ENCODE measurements around the gene KRT78.

KRT78 gene

GRCh38 chr12:52814710-52815155 lies 34.1 kb downstream of the KRT78 start:
- Mint-ChIP-seq H3K4me1 (peaks cover 13% of the 10 kb centered on the region), H3K4me3 (no peak overlapping the region), H3K27ac (ENCODE audit: low read depth) (no peak overlapping the region), H3K27me3 (peaks cover 28% of the 10 kb centered on the region), H3K9me3 (no peaks in the 10 kb centered on the region), H3K36me3 (ENCODE audit: insufficient read depth) (no peaks in the 10 kb centered on the region)
- ATAC-seq (replicated peaks; ENCODE audit: extremely low read depth, poor library complexity, severe bottlenecking): no peak
- DNase-seq (ENCODE audit: low spot score in 2 of 2): no peak

DNA sequence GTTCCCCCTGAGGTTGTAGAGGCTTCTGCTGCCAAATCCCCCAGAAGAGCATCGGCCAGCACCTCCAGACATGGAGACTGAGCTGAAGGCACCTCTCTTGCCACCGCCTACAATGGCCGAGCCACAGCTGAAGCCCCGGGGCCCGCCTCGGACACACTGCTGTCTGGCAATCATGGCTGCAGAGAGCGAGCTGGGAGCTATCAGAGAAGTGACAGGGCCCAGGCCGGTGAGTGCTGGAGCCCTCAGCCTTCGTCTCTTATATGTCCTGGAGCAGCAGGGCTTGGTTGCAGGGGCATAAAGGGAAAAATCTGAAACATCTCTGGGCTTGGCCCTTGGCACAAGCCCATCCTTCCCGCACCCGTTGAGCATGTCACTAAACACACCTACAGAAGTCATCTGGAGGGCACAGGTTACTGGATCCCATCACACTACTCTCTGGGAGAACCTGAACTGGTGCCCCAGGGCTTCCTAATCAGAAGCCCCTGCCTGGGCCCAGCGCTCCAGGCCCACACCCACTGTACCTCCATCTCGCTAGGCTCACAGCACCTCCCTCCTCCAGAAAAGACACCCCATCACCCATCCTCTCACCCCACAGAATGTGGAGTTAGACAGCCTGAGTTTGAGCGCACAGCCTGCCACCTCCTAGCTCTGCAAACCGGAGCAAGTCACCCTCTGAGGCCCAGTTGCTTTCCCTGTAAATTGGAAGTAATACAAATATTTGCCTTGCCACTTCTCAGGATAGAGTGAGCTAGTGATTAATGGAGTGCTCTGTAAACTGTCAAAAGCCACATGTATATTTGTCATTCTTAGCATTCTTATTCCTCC lies 34.7 kb downstream of the KRT78 start, which contains the start of gene KRT4:
KRT4 (minus strand) TSS at position 232 of the 825 bp plus-strand sequence; CDS start at position 174, 58 bp downstream.
- ATAC-seq (replicated peaks; ENCODE audit: extremely low read depth, poor library complexity, severe bottlenecking): no peak
- H3K36me3 Mint-ChIP-seq (ENCODE audit: insufficient read depth): no peaks in the 10 kb centered on the region
- peaks cover 28% of the 10 kb centered on the region for H3K27me3 Mint-ChIP-seq
- no peak within 1 kb of the TSS for H3K27ac Mint-ChIP-seq (ENCODE audit: low read depth)
- H3K4me1 Mint-ChIP-seq: peaks cover 13% of the 10 kb centered on the region
- no peaks in the 10 kb centered on the region for H3K9me3 Mint-ChIP-seq
- no peak for DNase-seq (ENCODE audit: low spot score in 2 of 2)
- no peak within 1 kb of the TSS for H3K4me3 Mint-ChIP-seq

GRCh38 chr12:52813203-52813819 lies 35.5 kb downstream of the KRT78 start:
- Mint-ChIP-seq H3K27me3 (peaks cover 21% of the 10 kb centered on the region), H3K9me3 (no peaks in the 10 kb centered on the region), H3K27ac (ENCODE audit: low read depth) (no peak overlapping the region), H3K36me3 (ENCODE audit: insufficient read depth) (no peaks in the 10 kb centered on the region), H3K4me1 (peaks cover 12% of the 10 kb centered on the region), H3K4me3 (no peak overlapping the region)
- ATAC-seq (replicated peaks; ENCODE audit: extremely low read depth, poor library complexity, severe bottlenecking): no peak
- DNase-seq (ENCODE audit: low spot score in 2 of 2): no peak

- DNase-seq (ENCODE audit: low spot score in 2 of 2) (no peak), ATAC-seq (replicated peaks; ENCODE audit: extremely low read depth, poor library complexity, severe bottlenecking) (no peak)
- H3K36me3 Mint-ChIP-seq (ENCODE audit: insufficient read depth): no peaks in the 10 kb centered on the region
- peaks cover 21% of the 10 kb centered on the region for H3K27me3 Mint-ChIP-seq
- no peaks in the 10 kb centered on the region for H3K9me3 Mint-ChIP-seq
- no peak overlapping the region for H3K4me3 Mint-ChIP-seq
- no peak overlapping the region for H3K27ac Mint-ChIP-seq (ENCODE audit: low read depth)
- peaks cover 6% of the 10 kb centered on the region for H3K4me1 Mint-ChIP-seq
Observed at GRCh38 chr12:52812749-52813148, 36.0 kb downstream of the KRT78 start.

DNA sequence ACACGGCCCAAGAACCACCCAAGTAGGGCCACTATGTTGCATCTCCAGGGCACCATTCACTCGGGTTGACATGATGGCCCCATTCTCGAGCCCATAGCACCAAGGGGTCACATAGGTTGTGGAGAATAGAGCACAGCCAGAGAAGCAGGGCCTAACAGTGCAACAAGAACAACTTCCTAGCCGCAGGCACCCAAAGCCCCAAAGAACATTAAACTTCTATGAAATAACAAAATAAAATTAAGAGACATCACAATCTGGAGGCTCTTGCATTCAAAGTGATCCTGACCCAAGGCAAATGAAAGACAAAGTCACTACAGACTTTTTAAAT lies 36.8 kb downstream of the KRT78 start:
- Mint-ChIP-seq H3K36me3 (ENCODE audit: insufficient read depth) (no peaks in the 10 kb centered on the region), H3K4me1 (no peaks in the 10 kb centered on the region), H3K9me3 (no peaks in the 10 kb centered on the region), H3K27me3 (peaks cover 21% of the 10 kb centered on the region), H3K27ac (ENCODE audit: low read depth) (no peak overlapping the region), H3K4me3 (no peak overlapping the region)
- ATAC-seq (replicated peaks; ENCODE audit: extremely low read depth, poor library complexity, severe bottlenecking) (no peak), DNase-seq (ENCODE audit: low spot score in 2 of 2) (no peak)

GRCh38 chr12:52811191-52812072 lies 37.4 kb downstream of the KRT78 start:
- H3K27ac Mint-ChIP-seq (ENCODE audit: low read depth): no peak overlapping the region
- no peaks in the 10 kb centered on the region for H3K9me3 Mint-ChIP-seq
- H3K27me3 Mint-ChIP-seq: peaks cover 20% of the 10 kb centered on the region
- no peak overlapping the region for H3K4me3 Mint-ChIP-seq
- no peaks in the 10 kb centered on the region for H3K36me3 Mint-ChIP-seq (ENCODE audit: insufficient read depth)
- ATAC-seq (replicated peaks; ENCODE audit: extremely low read depth, poor library complexity, severe bottlenecking) (no peak), DNase-seq (ENCODE audit: low spot score in 2 of 2) (no peak)
- no peaks in the 10 kb centered on the region for H3K4me1 Mint-ChIP-seq

DNA sequence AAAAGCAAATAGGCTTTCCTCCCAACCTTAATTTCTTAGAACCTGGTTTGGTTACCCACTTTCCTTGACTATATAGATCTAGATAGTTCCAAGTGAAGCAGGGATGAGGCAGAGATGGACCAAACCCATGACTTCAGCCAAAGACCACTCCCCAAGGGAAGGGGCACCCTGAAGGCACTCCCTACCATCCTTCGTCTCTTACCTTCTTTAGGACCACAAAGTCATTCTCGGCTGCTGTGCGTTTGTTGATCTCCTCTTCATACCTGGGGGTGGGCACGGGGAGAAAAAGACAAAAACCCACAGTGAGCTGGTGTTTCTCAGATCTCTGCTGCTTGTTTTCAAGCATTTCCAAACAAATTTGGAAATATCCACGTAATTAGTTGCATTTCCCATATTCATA lies 38.2 kb downstream of the KRT78 start:
- no peak for ATAC-seq (replicated peaks; ENCODE audit: extremely low read depth, poor library complexity, severe bottlenecking)
- Mint-ChIP-seq H3K9me3 (no peaks in the 10 kb centered on the region), H3K27ac (ENCODE audit: low read depth) (no peak overlapping the region), H3K4me3 (no peak overlapping the region), H3K36me3 (ENCODE audit: insufficient read depth) (no peaks in the 10 kb centered on the region), H3K27me3 (peaks cover 20% of the 10 kb centered on the region), H3K4me1 (no peaks in the 10 kb centered on the region)
- no peak for DNase-seq (ENCODE audit: low spot score in 2 of 2)

DNA sequence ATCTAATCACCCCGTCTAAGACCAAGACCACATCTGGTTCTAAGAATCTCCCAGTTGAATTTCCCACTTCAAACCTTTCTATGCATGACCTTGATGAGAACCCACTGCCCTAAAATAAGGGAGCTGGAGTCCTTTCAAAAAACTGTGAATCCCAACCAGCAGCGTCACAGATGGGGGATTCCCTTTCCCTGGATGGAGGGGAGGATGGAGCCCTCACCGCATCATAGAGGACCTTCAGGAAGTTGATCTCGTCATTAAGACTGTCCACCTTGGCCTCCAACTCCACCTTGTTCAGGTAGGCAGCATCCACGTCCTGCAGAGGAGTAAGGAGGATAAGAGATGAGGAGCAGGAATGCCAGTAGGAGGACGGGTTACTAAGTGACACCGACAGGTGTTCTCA lies 39.6 kb downstream of the KRT78 start:
- DNase-seq (ENCODE audit: low spot score in 2 of 2): no peak
- Mint-ChIP-seq H3K36me3 (ENCODE audit: insufficient read depth) (no peaks in the 10 kb centered on the region), H3K27ac (ENCODE audit: low read depth) (no peak overlapping the region), H3K9me3 (no peaks in the 10 kb centered on the region), H3K4me3 (no peak overlapping the region), H3K4me1 (no peaks in the 10 kb centered on the region), H3K27me3 (peaks cover 20% of the 10 kb centered on the region)
- no peak for ATAC-seq (replicated peaks; ENCODE audit: extremely low read depth, poor library complexity, severe bottlenecking)

DNA sequence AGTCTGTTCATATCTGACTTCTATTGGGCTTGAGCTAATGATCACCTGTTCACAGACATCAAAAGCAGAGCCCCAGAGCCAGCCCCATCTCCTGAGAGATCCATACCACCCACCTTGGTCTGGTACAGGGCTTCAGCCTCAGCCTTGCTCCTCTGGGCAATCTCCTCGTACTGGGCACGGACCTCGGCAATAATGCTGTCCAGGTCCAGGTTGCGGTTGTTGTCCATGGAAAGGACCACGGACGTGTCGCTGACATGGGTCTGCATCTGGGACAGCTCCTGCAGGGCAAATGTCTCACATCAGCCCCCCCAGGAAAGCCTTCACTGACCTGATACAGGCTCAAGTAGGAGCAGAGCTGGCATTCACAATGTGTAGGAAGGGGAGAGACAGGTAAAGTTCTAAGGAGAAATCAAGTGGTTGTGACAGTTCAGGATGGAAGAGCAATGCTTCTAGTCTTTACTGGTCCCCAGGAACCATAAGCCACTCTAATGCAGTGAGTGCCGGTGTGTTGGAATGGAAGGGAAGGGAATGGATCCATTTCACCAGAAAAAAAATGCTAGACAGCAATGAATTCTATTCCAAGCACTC lies 40.1 kb downstream of the KRT78 start:
- no peak overlapping the region for H3K4me3 Mint-ChIP-seq
- DNase-seq (ENCODE audit: low spot score in 2 of 2) (no peak), ATAC-seq (replicated peaks; ENCODE audit: extremely low read depth, poor library complexity, severe bottlenecking) (no peak)
- H3K36me3 Mint-ChIP-seq (ENCODE audit: insufficient read depth): no peaks in the 10 kb centered on the region
- H3K27me3 Mint-ChIP-seq: peaks cover 20% of the 10 kb centered on the region
- H3K4me1 Mint-ChIP-seq: no peaks in the 10 kb centered on the region
- no peak overlapping the region for H3K27ac Mint-ChIP-seq (ENCODE audit: low read depth)
- no peaks in the 10 kb centered on the region for H3K9me3 Mint-ChIP-seq

DNA sequence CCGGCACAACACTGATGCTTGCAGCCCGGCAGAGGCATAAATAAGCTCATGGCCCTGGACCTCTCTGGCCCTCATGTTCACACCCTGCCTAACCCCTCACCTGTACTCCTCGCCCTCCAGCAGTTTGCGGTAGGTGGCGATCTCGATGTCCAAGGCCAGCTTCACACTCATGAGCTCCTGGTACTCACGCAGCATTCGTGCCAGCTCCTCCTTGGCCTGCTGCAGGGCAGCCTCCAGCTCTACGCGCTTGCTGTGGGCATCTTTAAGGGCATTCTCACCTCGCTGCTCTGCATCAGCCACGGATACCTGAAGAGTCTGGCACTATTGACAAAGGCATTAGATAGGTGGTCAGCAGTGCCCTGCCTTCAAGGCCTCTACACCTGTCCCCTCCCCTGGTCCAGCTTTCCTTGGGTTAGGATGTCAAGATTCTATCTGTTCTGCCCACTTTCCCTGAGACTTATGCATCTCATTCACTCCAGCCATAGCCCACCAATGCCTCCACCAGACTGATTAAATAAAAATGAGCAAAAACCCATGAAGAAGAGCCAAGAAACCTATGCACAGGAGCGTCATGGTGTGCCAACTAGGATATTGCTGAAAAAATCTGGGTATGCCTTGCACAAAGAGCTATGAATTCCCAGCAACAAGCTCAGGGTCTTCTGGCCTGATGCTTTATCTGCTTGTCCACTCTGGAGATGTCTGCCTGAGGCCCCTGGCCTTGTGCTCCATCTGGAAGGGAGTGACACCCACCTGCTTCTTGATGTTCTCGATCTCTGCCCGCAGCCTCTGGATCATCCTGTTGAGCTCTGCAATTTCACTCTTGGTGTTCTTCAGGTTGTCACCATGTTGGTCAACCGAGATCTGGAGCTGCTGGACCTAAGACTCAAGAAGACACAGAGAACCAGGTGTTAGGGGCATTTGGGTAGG lies 41.0 kb downstream of the KRT78 start:
- Mint-ChIP-seq H3K4me3 (no peak overlapping the region), H3K4me1 (no peaks in the 10 kb centered on the region), H3K27ac (ENCODE audit: low read depth) (no peak overlapping the region), H3K36me3 (ENCODE audit: insufficient read depth) (no peaks in the 10 kb centered on the region), H3K9me3 (no peaks in the 10 kb centered on the region), H3K27me3 (peaks cover 20% of the 10 kb centered on the region)
- no peak for ATAC-seq (replicated peaks; ENCODE audit: extremely low read depth, poor library complexity, severe bottlenecking)
- no peak for DNase-seq (ENCODE audit: low spot score in 2 of 2)

GRCh38 chr12:52806821-52807543 lies 41.8 kb downstream of the KRT78 start:
- no peaks in the 10 kb centered on the region for H3K4me1 Mint-ChIP-seq
- H3K4me3 Mint-ChIP-seq: no peak overlapping the region
- peaks cover 20% of the 10 kb centered on the region for H3K27me3 Mint-ChIP-seq
- ATAC-seq (replicated peaks; ENCODE audit: extremely low read depth, poor library complexity, severe bottlenecking) (no peak), DNase-seq (ENCODE audit: low spot score in 2 of 2) (no peak)
- H3K9me3 Mint-ChIP-seq: no peaks in the 10 kb centered on the region
- no peak overlapping the region for H3K27ac Mint-ChIP-seq (ENCODE audit: low read depth)
- H3K36me3 Mint-ChIP-seq (ENCODE audit: insufficient read depth): no peaks in the 10 kb centered on the region

Data from central memory CD8-positive, alpha-beta T cell (primary cell).